Endothelial cell of umbilical vein (primary cell): ENCODE data around the gene HOXC9.

Experiments used
- CTCF ChIP-seq, 2 donors: IDR thresholded peaks; 1 replicate in 1 of 2; 2 replicates in 1 of 2; pipeline ENCODE4 v1.5.1; 2011; ENCODE audit warnings: low read length in 2 of 2, mild to moderate bottlenecking in 2 of 2, moderate library complexity in 2 of 2, control low read depth in 1 of 2, inconsistent platforms in 1 of 2, low read depth in 1 of 2; ENCODE audit not compliant: insufficient read depth in 1 of 2; ENCODE audit errors: extremely low read depth in 1 of 2
- EZH2 ChIP-seq: IDR thresholded peaks from 2 replicates; pipeline ENCODE4 v1.6.1; 2012; ENCODE audit warnings: borderline replicate concordance, low read depth, mild to moderate bottlenecking, moderate library complexity, low read length, inconsistent platforms; ENCODE audit not compliant: severe bottlenecking
- JUN ChIP-seq: IDR thresholded peaks from 2 replicates; pipeline ENCODE4 v1.6.1; 2011; ENCODE audit warnings: borderline replicate concordance, low read depth; ENCODE audit not compliant: insufficient read length, insufficient read depth
- MAX ChIP-seq: IDR thresholded peaks from 2 replicates; pipeline ENCODE4 v1.6.1; 2011; ENCODE audit not compliant: insufficient read depth, insufficient read length
- POLR2A ChIP-seq: IDR thresholded peaks from 2 replicates; pipeline ENCODE4 v1.6.1; 2012; ENCODE audit warnings: low read depth, mild to moderate bottlenecking, control low read depth, low read length
- POLR2AphosphoS5 ChIP-seq: IDR thresholded peaks from 2 replicates; pipeline ENCODE4 v1.6.1; 2012; ENCODE audit warnings: low read depth, mild to moderate bottlenecking, control low read depth, low read length, moderate library complexity; ENCODE audit not compliant: insufficient read depth

GRCh38 chr12:54024581-54025305 lies 24.8 kb downstream of the HOXC9 start:
- TF ChIP-seq CTCF (IDR thresholded peaks at IDR 0.05; ENCODE audit: extremely low read depth in 1 of 2, insufficient read depth in 1 of 2, low read depth in 1 of 2, low read length in 2 of 2) (no peak), POLR2A (no peak), MAX (no peak), EZH2 (no peak), POLR2AphosphoS5 (no peak), JUN (no peak)
